Stimulated activated CD8-positive, alpha-beta memory T cell treated with anti-CD3 and anti-CD28 coated beads, Interleukin-4, amount 100 ng/mL, for 4 hours (primary cell): ENCODE measurements around the gene GALNT2.

Source experiments
- DNase-seq, 2 donors: peaks; one replicate each; pipeline ENCODE4 v3.0.0-alpha.2; 2020; ENCODE audit warnings: low read depth in 2 of 2, low spot score in 1 of 2

GALNT2 gene

GRCh38 chr1:230313453-230314141 lies 246.6 kb downstream of the GALNT2 start:
- no peak for DNase-seq

DNA sequence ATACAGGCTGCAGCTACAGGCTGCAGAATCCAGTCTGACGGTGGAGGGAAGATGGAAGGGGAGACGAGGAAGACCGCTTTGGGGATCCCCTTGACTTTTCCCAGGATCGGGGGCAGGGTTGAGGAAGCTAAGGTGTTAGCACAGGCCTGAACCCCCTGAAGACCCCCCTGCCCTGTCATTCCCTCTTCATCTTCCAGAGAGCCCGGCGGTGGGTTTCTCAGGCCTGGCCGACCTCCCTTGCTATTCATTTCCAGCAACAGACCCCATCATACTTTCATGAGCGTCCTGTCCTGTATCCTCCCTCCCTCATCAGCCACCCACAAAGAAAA lies 247.1 kb downstream of the GALNT2 start:
- no peak for DNase-seq

DNA sequence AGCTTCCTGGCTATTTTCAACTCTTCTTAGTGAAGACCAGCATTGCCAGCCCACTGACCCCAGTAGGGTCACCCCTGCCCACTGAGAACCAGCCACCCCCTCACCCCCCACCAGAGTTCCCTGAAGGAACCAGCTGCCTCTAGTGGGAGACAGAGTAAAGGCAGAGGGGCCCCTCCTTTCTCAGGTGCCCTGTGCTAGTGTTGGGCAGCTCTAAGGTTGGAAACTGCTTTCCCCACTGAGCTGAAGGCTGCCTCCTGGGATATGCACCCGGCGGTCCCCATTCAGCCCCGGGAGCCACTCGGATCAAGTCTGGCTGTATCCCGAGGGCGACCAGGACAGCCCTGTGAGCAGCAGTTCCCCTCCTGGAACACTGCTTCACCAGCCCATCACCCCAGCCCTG lies 248.1 kb downstream of the GALNT2 start:
- DNase-seq = no peak

DNA sequence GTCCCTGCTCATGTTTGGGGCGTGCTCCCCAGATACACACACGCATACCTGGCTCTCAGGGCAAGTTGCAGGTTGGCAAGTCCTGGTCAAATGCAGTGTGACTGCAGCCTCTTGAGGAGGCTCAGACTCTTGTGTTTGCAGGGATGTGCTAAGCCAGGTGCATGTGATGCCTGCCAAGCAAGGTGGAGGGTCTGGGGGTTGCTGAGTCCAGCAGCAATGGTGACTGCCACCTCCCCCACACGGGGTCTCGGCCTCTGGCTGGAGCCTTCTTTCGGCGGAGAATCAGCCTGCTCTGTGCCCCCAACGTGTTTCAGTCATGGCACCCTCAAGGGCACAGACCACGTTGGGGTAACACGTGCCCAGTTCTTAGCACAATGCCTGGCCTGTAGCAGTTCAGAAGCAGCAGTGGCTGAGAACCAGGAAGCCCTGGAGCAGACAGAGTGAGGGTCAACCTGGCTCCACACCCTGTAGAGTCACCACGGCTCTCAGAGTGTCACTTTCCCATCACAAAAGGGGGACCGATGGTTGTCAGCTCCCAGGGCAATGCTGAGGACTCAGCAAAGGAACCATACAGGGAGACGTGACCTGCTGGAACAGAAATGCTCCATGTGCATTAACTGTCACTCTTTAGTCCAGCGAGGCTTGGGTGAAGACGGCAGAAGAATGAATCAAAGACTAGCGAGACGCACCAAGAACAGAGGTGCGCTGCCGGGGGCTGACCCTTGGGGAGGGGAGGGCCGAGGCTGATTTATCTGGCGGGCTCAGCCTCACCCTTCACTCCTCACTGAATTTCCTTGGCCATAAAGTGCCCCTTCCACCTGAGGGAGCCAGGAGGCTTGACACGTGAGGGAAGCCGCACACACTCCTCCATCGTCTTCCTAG lies 250.1 kb downstream of the GALNT2 start:
- no peak for DNase-seq

DNA sequence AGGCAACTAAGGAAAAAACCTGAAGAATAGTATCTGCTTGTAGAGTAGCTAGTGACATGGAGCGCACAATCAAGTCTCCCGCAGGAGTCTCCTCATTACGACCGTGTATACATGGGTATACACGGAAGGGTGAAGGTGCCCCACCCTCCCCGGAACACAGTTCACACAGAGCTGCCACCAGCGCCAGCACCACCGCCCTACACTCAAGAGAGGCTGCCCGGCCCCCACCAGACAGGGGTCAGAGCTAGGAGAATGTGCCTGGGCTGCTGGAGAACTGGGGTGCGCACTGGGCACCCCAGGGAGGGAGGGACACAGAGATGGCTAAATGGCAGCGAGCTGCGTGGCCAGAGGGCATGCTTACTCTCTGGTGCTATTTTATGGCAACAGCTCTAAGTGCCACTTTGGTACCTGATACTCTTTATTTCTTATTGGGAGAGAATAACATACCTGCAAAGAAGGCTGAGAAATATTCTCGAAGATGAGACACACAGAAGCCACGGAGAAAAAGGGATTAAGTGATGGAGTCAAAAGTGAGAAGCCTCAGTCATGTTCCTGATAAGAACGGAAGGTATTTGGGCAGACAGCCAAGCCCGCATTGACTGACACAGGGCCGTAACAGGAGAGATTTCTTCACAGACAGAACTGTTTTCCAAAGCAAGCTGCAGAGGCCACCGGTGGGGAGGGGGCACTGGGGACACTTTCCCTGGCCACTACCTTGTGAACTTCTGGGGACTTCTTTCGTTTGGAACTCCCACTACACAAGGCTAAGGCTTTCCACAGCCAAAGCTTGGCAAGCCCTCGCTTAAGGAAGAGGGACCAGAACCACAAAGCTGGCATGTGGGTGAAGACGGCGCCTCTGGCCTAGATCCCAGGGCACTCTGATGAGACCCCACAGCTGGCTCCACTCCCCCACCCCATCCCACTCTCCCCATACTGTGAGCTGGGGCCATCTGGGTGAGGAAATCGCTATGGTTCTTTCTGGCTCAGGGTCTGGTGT lies 251.1 kb downstream of the GALNT2 start:
- DNase-seq = no peak

GRCh38 chr1:230319014-230319747 lies 252.1 kb downstream of the GALNT2 start:
- no peak for DNase-seq

DNA sequence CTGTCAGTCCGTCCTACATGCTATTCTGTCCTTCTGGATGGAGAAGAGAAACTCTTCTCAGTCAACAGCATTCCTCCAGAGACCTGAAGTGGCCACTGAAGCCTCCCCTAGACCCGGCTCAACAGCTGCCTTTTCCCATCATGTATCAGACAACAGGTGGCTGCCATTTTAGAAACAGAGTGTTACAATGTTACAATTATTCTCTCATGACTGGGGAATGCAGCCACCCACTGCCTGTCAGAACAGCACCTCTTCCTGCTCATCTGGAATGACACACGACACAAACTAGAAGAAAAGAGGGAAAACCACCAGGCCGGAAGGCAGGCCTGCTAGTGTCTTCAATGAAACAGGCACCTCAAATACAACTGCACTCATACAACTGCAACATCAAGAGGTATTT lies 253.8 kb downstream of the GALNT2 start:
- no peak for DNase-seq

GRCh38 chr1:230321341-230321740 lies 254.3 kb downstream of the GALNT2 start:
- DNase-seq = no peak

DNA sequence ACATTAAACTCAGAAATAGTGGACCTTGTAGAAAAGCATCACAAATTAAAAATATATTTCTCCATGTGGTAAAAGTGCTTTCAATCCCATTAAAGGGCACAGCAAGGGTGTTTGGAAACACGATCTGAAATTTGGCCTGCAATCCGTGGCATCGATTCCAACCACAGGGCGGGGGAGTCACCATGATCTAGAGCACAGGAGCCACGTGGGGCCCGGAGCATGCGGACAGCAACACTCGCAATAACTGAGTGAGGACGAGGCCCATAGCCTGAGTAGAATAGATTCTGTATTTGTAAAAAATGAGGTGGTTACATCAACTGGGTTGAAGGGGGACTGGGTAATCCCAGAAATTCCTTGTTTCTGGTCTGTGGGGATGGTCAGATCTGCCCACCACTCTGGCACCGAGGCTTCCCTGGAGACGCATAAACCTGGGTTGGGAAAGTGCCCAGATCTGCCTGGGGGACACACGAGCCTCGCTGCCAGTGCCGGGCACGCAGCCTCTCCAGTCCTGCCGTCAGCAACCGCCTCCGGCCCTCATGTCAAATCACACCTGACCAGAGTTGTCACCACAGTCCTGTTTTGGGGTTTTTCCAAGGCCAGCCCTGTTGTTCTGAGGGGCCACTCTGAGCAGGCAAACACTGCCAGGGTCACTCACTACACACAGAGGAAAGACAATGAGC lies 254.8 kb downstream of the GALNT2 start:
- DNase-seq = no peak

DNA sequence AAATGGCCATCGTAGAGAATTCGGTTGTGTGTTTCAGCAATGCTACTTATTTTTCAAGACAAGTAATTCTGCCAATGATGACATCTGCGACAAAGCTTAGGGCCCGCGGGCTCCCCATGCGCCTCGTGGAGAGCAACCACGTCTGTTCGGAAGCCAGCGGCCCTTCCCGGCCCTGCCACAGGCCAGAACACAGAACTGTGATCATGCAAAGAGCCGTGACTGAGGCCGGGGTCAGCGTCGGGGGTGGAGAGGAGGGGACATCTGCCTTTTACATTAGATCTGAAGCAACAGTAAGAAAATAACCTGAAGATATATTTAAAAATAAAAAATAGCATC lies 255.4 kb downstream of the GALNT2 start:
- no peak for DNase-seq

DNA sequence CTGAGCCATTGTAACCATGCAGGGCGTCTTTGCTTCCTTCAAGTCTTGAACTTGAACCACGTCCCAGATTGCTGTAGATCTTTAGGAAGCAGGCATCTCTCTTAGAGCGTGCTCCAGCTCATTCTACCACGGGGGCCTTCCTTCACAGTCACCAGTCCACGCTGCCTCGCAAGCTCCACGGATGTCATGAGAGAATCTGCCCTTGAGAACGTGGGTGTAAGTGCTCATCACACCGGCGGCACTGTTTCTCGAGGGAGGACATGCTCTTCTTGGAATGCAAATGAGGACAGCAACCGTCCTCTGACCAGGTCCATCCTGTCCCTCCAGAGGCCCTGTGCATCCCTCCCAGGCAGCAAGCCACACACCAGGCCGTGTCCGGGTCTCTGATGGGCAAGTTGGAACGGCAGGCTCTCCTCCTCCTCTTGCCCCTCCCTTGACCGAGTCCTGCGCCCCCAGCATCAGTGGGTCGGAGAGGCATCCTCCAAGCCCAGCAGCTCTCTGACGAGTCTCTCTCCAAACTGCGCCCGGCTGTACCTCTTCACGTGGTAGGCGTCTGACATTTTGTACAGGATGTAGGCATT lies 256.0 kb downstream of the GALNT2 start:
- DNase-seq = no peak

GRCh38 chr1:230323686-230324085 lies 256.6 kb downstream of the GALNT2 start:
- DNase-seq = no peak

DNA sequence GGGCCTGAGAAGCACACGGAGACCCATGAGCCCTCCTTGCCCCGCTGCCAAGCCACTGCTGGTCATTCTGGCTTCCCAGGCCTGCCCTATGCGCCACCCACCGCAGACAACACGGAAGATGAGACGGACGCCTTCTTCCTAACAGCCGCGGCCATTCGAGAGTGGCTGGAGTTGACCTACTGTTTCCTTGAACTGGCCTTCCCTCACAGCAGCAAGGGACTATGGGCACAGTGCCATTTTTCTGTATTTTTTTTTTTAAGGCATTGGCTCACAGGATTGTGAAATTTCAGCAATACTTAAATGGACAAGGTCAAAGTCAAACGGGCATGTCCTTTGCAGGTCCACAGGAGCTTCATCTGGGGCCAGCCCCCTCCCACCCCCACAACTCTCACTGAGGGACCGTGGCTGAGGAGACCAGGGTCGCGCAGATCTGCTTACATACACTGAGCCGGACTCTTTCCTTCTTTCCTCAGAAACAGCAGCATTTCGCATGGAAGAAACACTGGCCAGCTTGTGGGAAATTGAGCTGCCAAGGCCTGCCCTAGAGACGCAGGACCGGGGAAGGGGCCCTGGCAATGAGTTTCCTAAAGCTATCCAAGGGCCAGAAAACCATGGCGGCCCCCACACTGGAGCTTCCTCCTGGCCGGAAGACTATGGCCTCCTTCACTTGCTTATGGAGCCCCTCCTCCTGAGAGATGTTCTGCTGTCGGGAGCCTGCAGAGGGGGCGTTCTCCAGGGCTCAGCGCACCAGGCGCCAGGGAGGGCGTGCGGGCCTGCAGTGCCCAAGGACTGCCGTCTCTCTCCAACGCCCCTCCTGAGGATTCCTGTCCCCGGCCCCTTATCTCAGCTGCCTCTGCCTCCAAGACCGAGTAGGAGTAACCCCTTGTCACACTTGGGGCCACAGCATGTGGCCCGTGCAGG lies 260.2 kb downstream of the GALNT2 start:
- DNase-seq = no peak

GRCh38 chr1:230327892-230328284 lies 260.9 kb downstream of the GALNT2 start:
- no peak for DNase-seq

DNA sequence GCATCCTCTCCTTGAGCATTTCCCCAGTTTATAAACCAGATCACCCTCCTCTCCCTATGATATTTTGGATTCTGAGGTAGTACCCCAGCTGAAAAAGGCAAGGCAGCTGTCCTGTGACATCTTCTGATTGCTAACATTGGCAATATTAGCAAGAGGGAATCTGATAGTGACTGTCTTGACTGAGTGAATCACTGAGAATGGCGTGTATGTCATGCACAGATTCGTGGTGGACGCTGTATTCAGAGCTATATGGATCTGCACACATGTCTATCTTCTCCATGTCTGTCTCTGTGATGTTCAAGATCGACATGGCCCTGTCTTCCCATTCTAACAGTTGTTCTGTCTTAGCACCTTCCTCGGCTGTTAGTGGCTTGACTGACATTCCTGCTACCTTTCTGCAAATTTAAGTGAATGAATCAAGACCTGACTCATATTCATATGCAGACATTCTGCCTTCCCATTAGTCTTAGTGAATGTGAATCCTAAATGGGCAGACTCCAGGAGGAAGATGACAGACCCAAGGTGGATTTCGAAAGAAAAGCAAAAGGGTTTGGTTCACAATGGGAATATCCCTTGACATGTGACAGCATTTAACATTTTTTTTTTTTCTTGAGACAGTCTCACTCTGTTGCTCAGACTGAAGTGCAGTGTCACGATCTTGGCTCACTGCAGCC lies 261.4 kb downstream of the GALNT2 start:
- DNase-seq = no peak

DNA sequence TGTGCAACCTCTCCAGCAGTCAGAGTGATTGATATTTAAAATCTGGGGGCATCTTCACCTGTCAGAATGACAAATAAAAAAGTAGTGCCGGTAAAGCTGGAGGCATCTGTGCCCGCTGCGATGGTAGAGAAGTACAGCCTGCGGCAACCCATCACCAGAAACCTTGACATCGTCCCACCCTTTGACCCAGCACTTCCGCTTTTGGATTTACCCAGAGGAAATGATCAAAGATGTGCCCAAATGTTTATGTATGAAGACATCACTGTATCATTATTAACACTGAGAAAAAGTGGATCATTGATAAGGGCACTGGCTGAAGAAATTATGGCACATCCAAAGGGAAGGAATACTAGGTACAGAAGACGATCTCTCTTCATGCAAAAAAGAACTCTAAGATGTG lies 263.1 kb downstream of the GALNT2 start:
- DNase-seq = no peak
